Measurements from ENCODE around the gene SH3BGRL. TPM values are rescaled to one million over a fixed set of nuclear protein-coding genes. Genes with fewer than 3 reads are reported as not detected.
"Not testable (repeated sequence)": the region's sequence is repeated elsewhere in the genome, so short reads cannot be mapped to it uniquely, and the experiment has no call there.

SH3BGRL gene
- total and polyA plus RNA-seq, 7 experiments from 2014 or later, result 66.6 to 175 (median 82.7) TPM

GRCh38 chrX:81301877-81302276, 100.0 kb downstream of the SH3BGRL start:
- no peak overlapping the region for H3K4me3 ChIP-seq (ENCODE audit: low read length)
- ChIA-PET POLR2A (no interaction called here), CTCF (no interaction called here)
- intact Hi-C loops (cut with micrococcal nuclease), result no loop called here
- H3K36me3 ChIP-seq (ENCODE audit: control insufficient read depth in 2 of 3, insufficient read depth in 3 of 3, low read length in 3 of 3), result no peaks in the 10 kb centered on the region
- no peaks in the 10 kb centered on the region for H3K27me3 Mint-ChIP-seq
- no peak for ATAC-seq
- peaks cover 0 to 8% (median 4%) of the 10 kb centered on the region in 7 donors for H3K4me1 Mint-ChIP-seq
- H3K27me3 ChIP-seq (ENCODE audit: control insufficient read depth in 2 of 2, insufficient read depth in 2 of 2, low read length in 2 of 2), result no peaks in the 10 kb centered on the region
- DNase-seq, result no peak
- peaks cover 0 to 5% (median 0%) of the 10 kb centered on the region in 11 donors for H3K9me3 Mint-ChIP-seq
- no peaks in the 10 kb centered on the region for H3K4me1 ChIP-seq (ENCODE audit: control insufficient read depth in 2 of 2, insufficient read depth in 2 of 2, low read length in 2 of 2)
- no peak overlapping the region for H3K27ac ChIP-seq (ENCODE audit: low read depth, low read length)
- H3K36me3 Mint-ChIP-seq, result peaks cover 0 to 16% (median under 1%) of the 10 kb centered on the region in 5 donors
- H3K9me3 ChIP-seq (ENCODE audit: control insufficient read depth in 2 of 3, low read length in 3 of 3), result no peaks in the 10 kb centered on the region
- no peak overlapping the region for H3K27ac Mint-ChIP-seq
- no peak overlapping the region for H3K4me3 Mint-ChIP-seq

- POLR2A ChIA-PET, result no interaction called here
- no peaks in the 10 kb centered on the region for H3K36me3 ChIP-seq (ENCODE audit: control insufficient read depth in 2 of 3, insufficient read depth in 3 of 3, low read length in 3 of 3)
- H3K27me3 ChIP-seq (ENCODE audit: control insufficient read depth in 2 of 2, insufficient read depth in 2 of 2, low read length in 2 of 2), result no peaks in the 10 kb centered on the region
- CTCF ChIA-PET, result no interaction called here
- H3K4me1 ChIP-seq (ENCODE audit: control insufficient read depth in 2 of 2, insufficient read depth in 2 of 2, low read length in 2 of 2), result no peaks in the 10 kb centered on the region
- no peaks in the 10 kb centered on the region for H3K9me3 ChIP-seq (ENCODE audit: control insufficient read depth in 2 of 3, low read length in 3 of 3)
- peaks cover 0 to 8% (median 4%) of the 10 kb centered on the region in 7 donors for H3K4me1 Mint-ChIP-seq
- intact Hi-C loops (cut with micrococcal nuclease), result no loop called here
- no peak for DNase-seq
- peaks cover 0 to 19% (median 3%) of the 10 kb centered on the region in 5 donors for H3K36me3 Mint-ChIP-seq
- no peak overlapping the region for H3K27ac Mint-ChIP-seq
- no peaks in the 10 kb centered on the region for H3K27me3 Mint-ChIP-seq
- no peak for ATAC-seq
- H3K4me3 ChIP-seq (ENCODE audit: low read length), result no peak overlapping the region
- peaks cover 0 to 6% (median 0%) of the 10 kb centered on the region in 11 donors for H3K9me3 Mint-ChIP-seq
- no peak overlapping the region for H3K4me3 Mint-ChIP-seq
- H3K27ac ChIP-seq (ENCODE audit: low read depth, low read length), result no peak overlapping the region
Measured at GRCh38 chrX:81304563-81304962, 102.7 kb downstream of the SH3BGRL start.

- DNase-seq (no peak), ATAC-seq (no peak)
- H3K4me3 Mint-ChIP-seq, result no peak overlapping the region
- H3K9me3 Mint-ChIP-seq, result peaks cover 0 to 7% (median 0%) of the 10 kb centered on the region in 11 donors
- Histone ChIP-seq H3K36me3 (ENCODE audit: control insufficient read depth in 2 of 3, insufficient read depth in 3 of 3, low read length in 3 of 3) (no peaks in the 10 kb centered on the region), H3K4me3 (ENCODE audit: low read length) (no peak overlapping the region), H3K4me1 (ENCODE audit: control insufficient read depth in 2 of 2, insufficient read depth in 2 of 2, low read length in 2 of 2) (no peaks in the 10 kb centered on the region), H3K9me3 (ENCODE audit: control insufficient read depth in 2 of 3, low read length in 3 of 3) (no peaks in the 10 kb centered on the region), H3K27me3 (ENCODE audit: control insufficient read depth in 2 of 2, insufficient read depth in 2 of 2, low read length in 2 of 2) (no peaks in the 10 kb centered on the region), H3K27ac (ENCODE audit: low read depth, low read length) (no peak overlapping the region)
- H3K36me3 Mint-ChIP-seq, result peaks cover 0 to 19% (median 3%) of the 10 kb centered on the region in 5 donors
- ChIA-PET CTCF (no interaction called here), POLR2A (no interaction called here)
- intact Hi-C loops (cut with micrococcal nuclease), result no loop called here
- H3K27ac Mint-ChIP-seq, result no peak overlapping the region
- H3K4me1 Mint-ChIP-seq, result peaks cover 0 to 8% (median 4%) of the 10 kb centered on the region in 7 donors
- no peaks in the 10 kb centered on the region for H3K27me3 Mint-ChIP-seq
Measured at GRCh38 chrX:81305240-81305639, 103.3 kb downstream of the SH3BGRL start.

GRCh38 chrX:81308086-81308829, 106.4 kb downstream of the SH3BGRL start:
- Histone ChIP-seq H3K27ac (ENCODE audit: low read depth, low read length) (no peak overlapping the region), H3K4me1 (ENCODE audit: control insufficient read depth in 2 of 2, insufficient read depth in 2 of 2, low read length in 2 of 2) (no peaks in the 10 kb centered on the region), H3K9me3 (ENCODE audit: control insufficient read depth in 2 of 3, low read length in 3 of 3) (no peaks in the 10 kb centered on the region), H3K4me3 (ENCODE audit: low read length) (no peak overlapping the region), H3K36me3 (ENCODE audit: control insufficient read depth in 2 of 3, insufficient read depth in 3 of 3, low read length in 3 of 3) (no peaks in the 10 kb centered on the region), H3K27me3 (ENCODE audit: control insufficient read depth in 2 of 2, insufficient read depth in 2 of 2, low read length in 2 of 2) (no peaks in the 10 kb centered on the region)
- DNase-seq (no peak), ATAC-seq (no peak)
- no peaks in the 10 kb centered on the region for H3K27me3 Mint-ChIP-seq
- peaks cover 0 to 7% (median 0%) of the 10 kb centered on the region in 11 donors for H3K9me3 Mint-ChIP-seq
- intact Hi-C loops (cut with micrococcal nuclease), result no loop called here
- ChIA-PET POLR2A (no interaction called here), CTCF (no interaction called here)
- H3K4me1 Mint-ChIP-seq, result peaks cover 0 to 9% (median 4%) of the 10 kb centered on the region in 7 donors
- no peak overlapping the region for H3K27ac Mint-ChIP-seq
- peaks cover 0 to 23% (median 10%) of the 10 kb centered on the region in 5 donors for H3K36me3 Mint-ChIP-seq
- H3K4me3 Mint-ChIP-seq, result no peak overlapping the region

- H3K27ac ChIP-seq (ENCODE audit: low read depth, low read length), result no peak overlapping the region
- DNase-seq, result no peak
- Mint-ChIP-seq H3K36me3 (peaks cover 8 to 52% (median 23%) of the 10 kb centered on the region in 5 donors), H3K9me3 (peaks cover 0 to 8% (median 0%) of the 10 kb centered on the region in 11 donors), H3K27ac (no peak overlapping the region), H3K4me3 (no peak overlapping the region), H3K4me1 (peaks cover 0 to 12% (median 0%) of the 10 kb centered on the region in 7 donors), H3K27me3 (no peaks in the 10 kb centered on the region)
- ChIA-PET POLR2A (no interaction called here), CTCF (no interaction called here)
- H3K27me3 ChIP-seq (ENCODE audit: control insufficient read depth in 2 of 2, insufficient read depth in 2 of 2, low read length in 2 of 2), result no peaks in the 10 kb centered on the region
- no peaks in the 10 kb centered on the region for H3K36me3 ChIP-seq (ENCODE audit: control insufficient read depth in 2 of 3, insufficient read depth in 3 of 3, low read length in 3 of 3)
- no peaks in the 10 kb centered on the region for H3K4me1 ChIP-seq (ENCODE audit: control insufficient read depth in 2 of 2, insufficient read depth in 2 of 2, low read length in 2 of 2)
- H3K4me3 ChIP-seq (ENCODE audit: low read length), result no peak overlapping the region
- no peak for ATAC-seq
- H3K9me3 ChIP-seq (ENCODE audit: control insufficient read depth in 2 of 3, low read length in 3 of 3), result no peaks in the 10 kb centered on the region
- intact Hi-C loops (cut with micrococcal nuclease), result no loop called here
Measured at GRCh38 chrX:81316163-81316562, 114.3 kb downstream of the SH3BGRL start.

- H3K27ac ChIP-seq (ENCODE audit: low read depth, low read length); H3K36me3 ChIP-seq (ENCODE audit: control insufficient read depth in 2 of 3, insufficient read depth in 3 of 3, low read length in 3 of 3); H3K4me3 ChIP-seq (ENCODE audit: low read length); H3K4me3 Mint-ChIP-seq; H3K4me1 Mint-ChIP-seq; H3K27me3 Mint-ChIP-seq; ATAC-seq; H3K9me3 ChIP-seq (ENCODE audit: control insufficient read depth in 2 of 3, low read length in 3 of 3); CTCF ChIA-PET; DNase-seq; H3K27me3 ChIP-seq (ENCODE audit: control insufficient read depth in 2 of 2, insufficient read depth in 2 of 2, low read length in 2 of 2); POLR2A ChIA-PET; H3K4me1 ChIP-seq (ENCODE audit: control insufficient read depth in 2 of 2, insufficient read depth in 2 of 2, low read length in 2 of 2); intact Hi-C loops (cut with micrococcal nuclease): not testable (repeated sequence)
- Mint-ChIP-seq H3K36me3 (peaks cover 16 to 57% (median 30%) of the 10 kb centered on the region in 5 donors), H3K27ac (peak overlapping the region in 2 of 9 donors; percentile 31 to 55), H3K9me3 (peaks cover 0 to 19% (median 7%) of the 10 kb centered on the region in 11 donors)
Measured at GRCh38 chrX:81331653-81332052, 129.8 kb downstream of the SH3BGRL start.

Data from naive thymus-derived CD4-positive, alpha-beta T cell (primary cell).